ENCODE measurements around the gene NKAIN4.

The NKAIN4 gene

GRCh38 chr20:63254232-63254605 is at the start of gene NKAIN4:
NKAIN4 (minus strand) TSS chr20:63254463; CDS start chr20:63254450, 13 bp downstream.
- DNase-seq (ENCODE audit: extremely low read depth, low read depth), result no peak
- no peak for TF ChIP-seq CTCF (IDR thresholded peaks at IDR 0.05; ENCODE audit: low read depth, low read length)

DNA sequence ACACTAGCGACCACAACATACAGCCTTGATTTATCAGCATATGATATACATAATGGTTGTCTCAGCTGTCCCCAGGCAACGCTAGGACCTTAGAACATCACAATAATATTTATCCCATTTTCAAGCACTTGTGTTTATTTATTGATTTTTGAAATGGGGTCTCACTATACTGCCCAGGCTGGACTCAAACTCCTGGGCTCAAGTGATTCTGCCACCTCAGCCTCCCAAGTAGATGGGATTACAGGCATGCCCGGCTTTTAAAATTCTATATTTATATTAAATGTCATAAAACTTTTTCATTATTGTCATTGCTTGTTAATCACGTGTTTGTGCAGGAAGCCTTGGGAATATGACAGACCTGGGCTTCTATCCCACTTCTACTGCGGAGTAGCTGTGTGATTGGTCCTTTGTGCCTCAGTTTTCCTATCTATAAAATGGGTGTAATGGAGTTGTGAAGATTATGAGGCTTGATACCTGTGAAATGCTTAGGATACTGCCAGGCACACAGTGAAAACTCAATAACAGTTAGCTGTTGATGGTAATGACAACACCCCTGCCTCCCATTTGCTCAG is 48.9 kb upstream of the NKAIN4 start:
- no peak for DNase-seq (ENCODE audit: extremely low read depth, low read depth)
- no peak for TF ChIP-seq CTCF (IDR thresholded peaks at IDR 0.05; ENCODE audit: low read depth, low read length)

DNA sequence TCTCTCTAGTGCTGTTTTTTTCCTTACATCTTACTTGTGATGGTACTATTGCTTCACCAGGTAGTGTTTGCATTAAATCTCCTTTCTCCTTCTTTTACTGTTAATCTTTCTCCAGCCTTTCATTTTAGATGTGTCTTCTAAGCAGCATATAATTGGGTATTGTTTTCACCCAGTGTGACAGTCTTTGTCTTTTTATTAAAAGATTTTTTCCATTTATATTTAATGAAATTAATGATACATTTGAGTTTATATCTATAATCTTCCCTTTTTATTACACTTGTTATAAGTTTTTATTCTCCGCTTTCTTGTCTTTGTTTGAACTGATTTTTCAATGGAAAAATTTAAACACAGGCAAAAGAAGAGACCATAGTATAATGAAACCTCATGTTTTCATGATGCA is 47.4 kb upstream of the NKAIN4 start:
- DNase-seq (ENCODE audit: extremely low read depth, low read depth), result no peak
- no peak for TF ChIP-seq CTCF (IDR thresholded peaks at IDR 0.05; ENCODE audit: low read depth, low read length)

DNA sequence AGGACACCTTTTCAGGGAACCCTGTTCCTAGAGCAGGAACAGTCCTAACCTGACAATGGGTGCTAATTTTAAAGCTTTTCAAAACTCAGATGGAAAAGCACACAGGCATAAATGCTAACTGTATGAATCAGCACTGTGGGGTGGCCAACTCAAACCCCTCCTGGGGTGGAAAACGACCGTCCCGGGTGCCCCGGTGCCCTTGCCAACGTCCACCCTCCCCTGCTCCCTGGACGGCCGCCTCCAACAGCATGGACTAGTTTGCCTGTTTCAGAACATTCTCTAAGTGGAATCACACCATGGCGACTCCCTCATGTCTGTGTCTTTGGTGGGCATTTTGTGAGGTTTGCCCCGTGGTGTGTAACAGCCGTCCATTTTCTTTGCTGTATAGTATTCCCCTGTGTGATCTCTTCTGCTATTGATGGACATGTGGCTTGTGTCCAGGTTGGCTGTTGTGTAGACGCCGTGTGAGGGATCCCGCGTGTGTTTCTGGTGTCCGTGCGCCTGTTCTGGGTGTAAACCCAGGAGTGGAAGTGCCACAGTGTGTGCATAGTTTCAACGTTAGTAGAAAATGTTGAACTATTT is 44.6 kb upstream of the NKAIN4 start:
- TF ChIP-seq CTCF (IDR thresholded peaks at IDR 0.05; ENCODE audit: low read depth, low read length), result no peak
- DNase-seq (ENCODE audit: extremely low read depth, low read depth), result no peak

- TF ChIP-seq CTCF (IDR thresholded peaks at IDR 0.05; ENCODE audit: low read depth, low read length), result no peak
These were observed 43.7 kb upstream of the NKAIN4 start for GRCh38 chr20:63297796-63298572.

DNA sequence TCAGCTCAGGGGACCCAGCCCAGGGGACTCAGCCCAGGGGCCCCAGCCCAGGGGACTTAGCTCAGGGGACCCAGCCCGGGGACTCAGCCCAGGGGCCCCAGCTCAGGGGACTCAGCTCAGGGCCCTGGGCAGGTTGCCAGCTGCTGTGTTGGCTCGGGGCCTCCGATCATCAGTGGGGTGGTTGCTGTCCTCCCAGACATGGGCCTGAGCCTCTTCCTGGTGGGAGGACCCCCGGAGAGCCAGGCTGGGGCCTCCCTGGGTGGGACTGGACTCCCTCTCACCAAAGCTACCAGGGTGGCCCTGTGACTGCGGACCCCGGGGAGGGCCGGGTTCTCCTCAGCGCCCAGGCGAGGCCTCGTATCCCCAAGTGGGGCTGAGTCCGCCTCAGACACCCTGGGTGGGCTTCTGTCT is 43.1 kb upstream of the NKAIN4 start:
- TF ChIP-seq CTCF (IDR thresholded peaks at IDR 0.05; ENCODE audit: low read depth, low read length), result no peak
- no peak for DNase-seq (ENCODE audit: extremely low read depth, low read depth)

More at GRCh38 chr20:63297796-63298572, 43.7 kb upstream of the NKAIN4 start:
- DNase-seq (ENCODE audit: extremely low read depth, low read depth), result no peak
